ENCODE measurements around the gene METTL15.
"Not testable (repeated sequence)": the region's sequence is repeated elsewhere in the genome, so short reads cannot be mapped to it uniquely, and the experiment has no call there.

The METTL15 gene

GRCh38 chr11:28303477-28304191, 195.4 kb downstream of the METTL15 start:
- DNase-seq: no peak

GRCh38 chr11:28315440-28315839, 207.3 kb downstream of the METTL15 start:
- DNase-seq: no peak

GRCh38 chr11:28318871-28319270, 210.7 kb downstream of the METTL15 start:
- no peak for DNase-seq

- no peak for DNase-seq
Measured at GRCh38 chr11:28323621-28324020, 215.4 kb downstream of the METTL15 start.

GRCh38 chr11:28332393-28332792, 224.2 kb downstream of the METTL15 start:
- DNase-seq: not testable (repeated sequence)

GRCh38 chr11:28337701-28338100, 229.5 kb downstream of the METTL15 start:
- no peak for DNase-seq

- no peak for DNase-seq
Measured at GRCh38 chr11:28338371-28338770, 230.2 kb downstream of the METTL15 start.

- no peak for DNase-seq
Measured at GRCh38 chr11:28339488-28339887, 231.3 kb downstream of the METTL15 start.

GRCh38 chr11:28342716-28343115, 234.5 kb downstream of the METTL15 start:
- no peak for DNase-seq

- DNase-seq: no peak
Measured at GRCh38 chr11:28343304-28344233, 235.4 kb downstream of the METTL15 start.

- no peak for DNase-seq
Measured at GRCh38 chr11:28346209-28346608, 238.0 kb downstream of the METTL15 start.

- DNase-seq: no peak
Measured at GRCh38 chr11:28346721-28347120, 238.5 kb downstream of the METTL15 start.

- DNase-seq: no peak
Measured at GRCh38 chr11:28347371-28347770, 239.2 kb downstream of the METTL15 start.

GRCh38 chr11:28350216-28350615, 242.0 kb downstream of the METTL15 start:
- DNase-seq: no peak

- DNase-seq: no peak
Measured at GRCh38 chr11:28353991-28354390, 245.8 kb downstream of the METTL15 start.

- DNase-seq: no peak
Measured at GRCh38 chr11:28366549-28367346, 258.6 kb downstream of the METTL15 start.

GRCh38 chr11:28378095-28378494, 269.9 kb downstream of the METTL15 start:
- DNase-seq: not testable (repeated sequence)

Measured in inflammatory macrophage (primary cell).